Endothelial cell of umbilical vein (primary cell): Measurements from ENCODE around the gene UGT2A1. TPM values are rescaled to one million over a fixed set of nuclear protein-coding genes. Genes with fewer than 3 reads are reported as not detected.

Source experiments
- BruUV-seq: library from RNA; stranded (reverse); fragments of 400-500 nt; replicated peaks from 2 replicates; lab custom pipeline; 2021; lab: Mats Ljungman, UMichigan
- CTCF ChIA-PET: fragments of 300-600, 350-600 bp; sonication (Branson Sonifier 250); formaldehyde crosslinking; loops from one replicate; lab custom pipeline; 2021; ENCODE audit warnings: antibody characterized with exemption, inconsistent platforms; lab: Charles Lee
- POLR2A ChIA-PET: fragments of 300-600, 350-600 bp; sonication (Branson Sonifier 250); formaldehyde crosslinking; loops from one replicate; lab custom pipeline; 2021; ENCODE audit warnings: antibody characterized with exemption, inconsistent platforms; lab: Charles Lee
- DNase-seq: peaks from one replicate; pipeline ENCODE4 v3.0.0-alpha.2; 2011; ENCODE audit warnings: low read depth, low spot score
- FAIRE-seq: peaks from 2 replicates; lab custom pipeline; 2011; peaks lifted over from hg19 to GRCh38; lab: Jason Lieb, UNC
- H2AFZ ChIP-seq: 2 replicates; pipeline ENCODE4 v1.6.0; 2012; ENCODE audit warnings: low read depth, low read length, control low read depth, inconsistent platforms
- H3K27ac ChIP-seq: 2 replicates; pipeline ENCODE4 v1.5.1; 2011; ENCODE audit warnings: low read depth, mild to moderate bottlenecking, control low read depth, low read length, moderate library complexity; ENCODE audit not compliant: insufficient read depth
- H3K27me3 ChIP-seq, 2 experiments: 2 replicates each; pipeline versions ENCODE4 v1.6.0 to v1.6.1; 2011; ENCODE audit warnings: low read length in 2 of 2, mixed read lengths in 1 of 2; ENCODE audit not compliant: control insufficient read depth in 2 of 2, insufficient read depth in 2 of 2
- H3K36me3 ChIP-seq, 2 experiments: 2 replicates in 1 of 2; 3 replicates in 1 of 2; pipeline ENCODE4 v1.5.1; 2011; ENCODE audit warnings: low read length in 2 of 2, mild to moderate bottlenecking in 1 of 2, moderate library complexity in 1 of 2; ENCODE audit not compliant: control insufficient read depth in 2 of 2, insufficient read depth in 2 of 2; ENCODE audit errors: extremely low read depth in 1 of 2
- H3K4me1 ChIP-seq: 3 replicates; pipeline ENCODE4 v1.5.1; 2011; ENCODE audit warnings: mild to moderate bottlenecking, low read length; ENCODE audit not compliant: control insufficient read depth, insufficient read depth; ENCODE audit errors: extremely low read depth
- H3K4me2 ChIP-seq: 2 replicates; pipeline ENCODE4 v1.6.1; 2011; ENCODE audit warnings: low read length, control low read depth, mixed read lengths; ENCODE audit not compliant: insufficient read depth
- H3K4me3 ChIP-seq, 3 experiments: fragments of 200-600 bp in 1 of 3; sonication (generic), shearing (Covaris generic) in 1 of 3; replicated peaks in 1 of 3; 2 replicates each; pipeline ENCODE4 v1.5.1; 2011 to 2016; ENCODE audit warnings: control low read depth in 3 of 3, low read length in 3 of 3, mild to moderate bottlenecking in 2 of 3, inconsistent platforms in 1 of 3, low read depth in 1 of 3, moderate library complexity in 1 of 3; ENCODE audit not compliant: insufficient read depth in 1 of 3
- H3K79me2 ChIP-seq: 2 replicates; pipeline ENCODE4 v1.6.0; 2012; ENCODE audit warnings: low read length, inconsistent platforms; ENCODE audit not compliant: control insufficient read depth, insufficient read depth
- H3K9ac ChIP-seq: replicated peaks from 2 replicates; pipeline ENCODE3; 2011; ENCODE audit warnings: low read length, control low read depth; ENCODE audit not compliant: insufficient read depth; ENCODE audit errors: extremely low read depth
- H3K9me1 ChIP-seq: replicated peaks from 3 replicates; pipeline ENCODE4 v1.6.0; 2011; ENCODE audit warnings: mild to moderate bottlenecking, low read length; ENCODE audit not compliant: control insufficient read depth, insufficient read depth; ENCODE audit errors: extremely low read depth
- H3K9me3 ChIP-seq: replicated peaks from 2 replicates; pipeline ENCODE4 v1.5.1; 2012; ENCODE audit warnings: low read length, inconsistent platforms; ENCODE audit not compliant: control insufficient read depth, insufficient read depth
- H4K20me1 ChIP-seq: replicated peaks from 2 replicates; pipeline ENCODE3; 2011; ENCODE audit warnings: mild to moderate bottlenecking, low read length; ENCODE audit not compliant: control insufficient read depth, insufficient read depth; ENCODE audit errors: extremely low read depth
- CTCF ChIP-seq, 2 donors: IDR thresholded peaks; 1 replicate in 1 of 2; 2 replicates in 1 of 2; pipeline ENCODE4 v1.5.1; 2011; ENCODE audit warnings: low read length in 2 of 2, mild to moderate bottlenecking in 2 of 2, moderate library complexity in 2 of 2, control low read depth in 1 of 2, inconsistent platforms in 1 of 2, low read depth in 1 of 2; ENCODE audit not compliant: insufficient read depth in 1 of 2; ENCODE audit errors: extremely low read depth in 1 of 2
- EZH2 ChIP-seq: IDR thresholded peaks from 2 replicates; pipeline ENCODE4 v1.6.1; 2012; ENCODE audit warnings: borderline replicate concordance, low read depth, mild to moderate bottlenecking, moderate library complexity, low read length, inconsistent platforms; ENCODE audit not compliant: severe bottlenecking
- FOS ChIP-seq: IDR thresholded peaks from 2 replicates; pipeline ENCODE4 v1.6.1; 2011; ENCODE audit warnings: mild to moderate bottlenecking, low read length, moderate library complexity, borderline replicate concordance; ENCODE audit not compliant: insufficient read depth
- GATA2 ChIP-seq: IDR thresholded peaks from 2 replicates; pipeline ENCODE4 v1.7.0; 2011; ENCODE audit warnings: low read depth, mild to moderate bottlenecking, moderate library complexity, mixed read lengths, low read length; ENCODE audit not compliant: insufficient read length, insufficient read depth
- JUN ChIP-seq: IDR thresholded peaks from 2 replicates; pipeline ENCODE4 v1.6.1; 2011; ENCODE audit warnings: borderline replicate concordance, low read depth; ENCODE audit not compliant: insufficient read length, insufficient read depth
- MAX ChIP-seq: IDR thresholded peaks from 2 replicates; pipeline ENCODE4 v1.6.1; 2011; ENCODE audit not compliant: insufficient read depth, insufficient read length
- MYC ChIP-seq: IDR thresholded peaks from one replicate; pipeline ENCODE4 v1.6.1; 2011; ENCODE audit warnings: mild to moderate bottlenecking, low read depth, low read length
- POLR2A ChIP-seq: IDR thresholded peaks from 2 replicates; pipeline ENCODE4 v1.6.1; 2012; ENCODE audit warnings: low read depth, mild to moderate bottlenecking, control low read depth, low read length
- POLR2AphosphoS5 ChIP-seq: IDR thresholded peaks from 2 replicates; pipeline ENCODE4 v1.6.1; 2012; ENCODE audit warnings: low read depth, mild to moderate bottlenecking, control low read depth, low read length, moderate library complexity; ENCODE audit not compliant: insufficient read depth
- dilution Hi-C: fragments of 300-500 bp; cut with MboI; formaldehyde crosslinking; loops from one replicate; pipeline ENCODE4 v1.15.0; 2019; ENCODE audit warnings: low sequenced_read_pairs; ENCODE audit not compliant: extremely low pct_ligation_motif_present
- intact Hi-C: fragments of 100-400 bp; cut with micrococcal nuclease; formaldehyde crosslinking; loops from one replicate; pipeline ENCODE4 v1.10.0; 2022
- polyA plus RNA-seq, 4 experiments: library from polyadenylated mRNA; depleted of rRNA in 3 of 4; stranded (reverse) in 3 of 4; unstranded in 1 of 4; fragments of >200 nt; gene quantifications; 2 replicates each; pipeline versions ENCODE4 v1.2.1 to v1.2.3, GENCODE V29; 2011 to 2012; ENCODE audit warnings: missing spikeins in 1 of 4
- total RNA-seq: library from RNA; stranded (reverse); gene quantifications from 2 replicates; pipeline ENCODE4 v1.2.3, GENCODE V29; 2021

Gene UGT2A1
- total and polyA plus RNA-seq, 2 donors (not counting 3 experiments of a cell fraction or from before 2014, with no cell fraction given) = 0.04 TPM; not detected in 1

- BruUV-seq = no TSS peak
- CTCF ChIA-PET = interaction anchor here (1.0 kb wide), 1 partner anchor 37 kb away, joined by 3 read pairs; no protein-coding TSS in a partner anchor
Observed at GRCh38 chr4:69591364-69591763, 61.7 kb downstream of the UGT2A1 start.

More at GRCh38 chr4:69591364-69591763, 61.7 kb downstream of the UGT2A1 start:
- H3K9ac ChIP-seq = no peak overlapping the region
- no peaks in the 10 kb centered on the region for H3K4me1 ChIP-seq
- H2AFZ ChIP-seq = no peak overlapping the region
- no peak overlapping the region for H3K4me2 ChIP-seq
- dilution Hi-C loops = no loop called here
- H3K9me1 ChIP-seq = no peaks in the 10 kb centered on the region
- H3K36me3 ChIP-seq = no peaks in the 10 kb centered on the region
- H3K27ac ChIP-seq = no peak overlapping the region
- H3K27me3 ChIP-seq = peaks cover 0 to under 1% of the 10 kb centered on the region in 2 experiments
- no peaks in the 10 kb centered on the region for H4K20me1 ChIP-seq
- H3K4me3 ChIP-seq = no peak overlapping the region
- no peaks in the 10 kb centered on the region for H3K9me3 ChIP-seq
- no peak for TF ChIP-seq JUN
- no peak for TF ChIP-seq EZH2
- no peak for TF ChIP-seq MYC
- no peak for TF ChIP-seq POLR2A
- TF ChIP-seq CTCF (IDR thresholded peaks at IDR 0.05; ENCODE audit: extremely low read depth in 1 of 2, insufficient read depth in 1 of 2, low read depth in 1 of 2, low read length in 2 of 2) = no peak
- no peak for TF ChIP-seq MAX
- TF ChIP-seq GATA2 = no peak
- no peak for TF ChIP-seq FOS
- TF ChIP-seq POLR2AphosphoS5 = no peak
- no peaks in the 10 kb centered on the region for H3K79me2 ChIP-seq
- POLR2A ChIA-PET = no interaction called here
- intact Hi-C loops = no loop called here
- DNase-seq (no peak), FAIRE-seq (no peak)
